ENCODE measurements around the gene BZW1.

DNA sequence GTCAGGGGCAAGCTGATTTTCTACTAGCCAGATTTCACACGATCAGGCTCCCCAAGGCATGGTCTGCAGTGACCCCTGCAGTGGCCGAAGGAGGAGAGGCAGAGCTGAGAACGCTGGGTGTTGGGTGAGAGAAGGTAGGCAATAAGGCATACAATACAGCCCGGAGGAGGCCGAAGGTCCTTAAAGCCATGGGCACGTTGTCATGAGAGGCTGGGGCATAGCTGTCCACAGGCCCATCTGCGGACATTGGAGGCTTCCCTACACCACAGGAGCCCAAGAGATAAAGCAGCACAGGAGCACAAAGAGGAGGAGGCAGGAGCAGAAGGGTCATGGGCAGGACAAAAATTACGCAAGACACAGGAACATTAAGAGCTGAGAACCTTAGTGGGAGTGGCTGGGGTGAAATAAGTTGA lies 16.7 kb upstream of the BZW1 start:
- TF ChIP-seq, protein P1, sequence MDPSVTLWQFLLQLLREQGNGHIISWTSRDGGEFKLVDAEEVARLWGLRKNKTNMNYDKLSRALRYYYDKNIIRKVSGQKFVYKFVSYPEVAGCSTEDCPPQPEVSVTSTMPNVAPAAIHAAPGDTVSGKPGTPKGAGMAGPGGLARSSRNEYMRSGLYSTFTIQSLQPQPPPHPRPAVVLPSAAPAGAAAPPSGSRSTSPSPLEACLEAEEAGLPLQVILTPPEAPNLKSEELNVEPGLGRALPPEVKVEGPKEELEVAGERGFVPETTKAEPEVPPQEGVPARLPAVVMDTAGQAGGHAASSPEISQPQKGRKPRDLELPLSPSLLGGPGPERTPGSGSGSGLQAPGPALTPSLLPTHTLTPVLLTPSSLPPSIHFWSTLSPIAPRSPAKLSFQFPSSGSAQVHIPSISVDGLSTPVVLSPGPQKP (IDR thresholded peaks at IDR 0.05; ENCODE audit: borderline replicate concordance, low read depth, low read length), result no peak
- TF ChIP-seq CTCF (conservative IDR thresholded peaks at IDR 0.05; ENCODE audit: low read depth, low read length) (no peak), POLR2A (IDR thresholded peaks at IDR 0.05; ENCODE audit: low read depth, low read length) (no peak), MXI1 (IDR thresholded peaks at IDR 0.05; ENCODE audit: borderline replicate concordance, low read depth, low read length) (no peak), MAZ (IDR thresholded peaks at IDR 0.05; ENCODE audit: borderline replicate concordance, low read depth, low read length) (no peak), RFX5 (IDR thresholded peaks at IDR 0.05; ENCODE audit: low read depth, low read length) (no peak), RAD21 (IDR thresholded peaks at IDR 0.05; ENCODE audit: low read length) (no peak), NFE2L2 (IDR thresholded peaks at IDR 0.05; ENCODE audit: low read depth, low read length) (no peak)
- TF ChIP-seq, protein P2, sequence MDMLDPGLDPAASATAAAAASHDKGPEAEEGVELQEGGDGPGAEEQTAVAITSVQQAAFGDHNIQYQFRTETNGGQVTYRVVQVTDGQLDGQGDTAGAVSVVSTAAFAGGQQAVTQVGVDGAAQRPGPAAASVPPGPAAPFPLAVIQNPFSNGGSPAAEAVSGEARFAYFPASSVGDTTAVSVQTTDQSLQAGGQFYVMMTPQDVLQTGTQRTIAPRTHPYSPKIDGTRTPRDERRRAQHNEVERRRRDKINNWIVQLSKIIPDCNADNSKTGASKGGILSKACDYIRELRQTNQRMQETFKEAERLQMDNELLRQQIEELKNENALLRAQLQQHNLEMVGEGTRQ (IDR thresholded peaks at IDR 0.05; ENCODE audit: low read depth, low read length), result no peak
